ENCODE results near the gene MEI4. TPM values are rescaled to one million over a fixed set of nuclear protein-coding genes. Genes with fewer than 3 reads are reported as not detected.
"Not testable (repeated sequence)": the region's sequence is repeated elsewhere in the genome, so short reads cannot be mapped to it uniquely, and the experiment has no call there.

The MEI4 gene
- total RNA-seq, 4 donors from 2014 or later: 0.48 TPM; not detected in 3

- no peaks in the 10 kb centered on the region for H3K4me1 ChIP-seq
- no peaks in the 10 kb centered on the region for H3K36me3 ChIP-seq
- DNase-seq (ENCODE audit: low spot score in 2 of 2): no peak
- H3K9me3 ChIP-seq: no peaks in the 10 kb centered on the region
- no peaks in the 10 kb centered on the region for H3K27me3 ChIP-seq
- WGBS: 70% methylated on average over 6 of the region's 6 CpGs
- H3K27ac ChIP-seq: no peak overlapping the region
- TF ChIP-seq POLR2A (IDR thresholded peaks at IDR 0.05) (no peak), CTCF (IDR thresholded peaks at IDR 0.05) (no peak), EP300 (IDR thresholded peaks at IDR 0.05) (no peak), POLR2AphosphoS5 (IDR thresholded peaks at IDR 0.05) (no peak)
- no peak overlapping the region for H3K4me3 ChIP-seq
Observed at GRCh38 chr6:77715588-77715987, 62.7 kb downstream of the MEI4 start.

- H3K27me3 ChIP-seq: no peaks in the 10 kb centered on the region
- H3K36me3 ChIP-seq: no peaks in the 10 kb centered on the region
- WGBS: 86% methylated on average over 1 of the region's 1 CpG
- no peak for DNase-seq (ENCODE audit: low spot score in 2 of 2)
- no peaks in the 10 kb centered on the region for H3K9me3 ChIP-seq
- no peaks in the 10 kb centered on the region for H3K4me1 ChIP-seq
- H3K4me3 ChIP-seq: no peak overlapping the region
- no peak for TF ChIP-seq EP300 (IDR thresholded peaks at IDR 0.05)
- TF ChIP-seq POLR2AphosphoS5 (IDR thresholded peaks at IDR 0.05): no peak
- TF ChIP-seq CTCF (IDR thresholded peaks at IDR 0.05): no peak
- no peak for TF ChIP-seq POLR2A (IDR thresholded peaks at IDR 0.05)
- no peak overlapping the region for H3K27ac ChIP-seq
Observed at GRCh38 chr6:77716311-77716710, 63.5 kb downstream of the MEI4 start.

- H3K4me3 ChIP-seq; H3K27me3 ChIP-seq; H3K9me3 ChIP-seq; DNase-seq (ENCODE audit: low spot score in 2 of 2); H3K4me1 ChIP-seq; H3K36me3 ChIP-seq; H3K27ac ChIP-seq: not testable (repeated sequence)
- WGBS: 93% methylated on average over 12 of the region's 13 CpGs
Observed at GRCh38 chr6:77736010-77736409, 83.2 kb downstream of the MEI4 start.

- H3K27ac ChIP-seq: no peak overlapping the region
- H3K4me3 ChIP-seq: no peak overlapping the region
- 4% methylated on average over 1 of the region's 1 CpG for WGBS
- TF ChIP-seq POLR2AphosphoS5 (IDR thresholded peaks at IDR 0.05): no peak
- no peak for TF ChIP-seq EP300 (IDR thresholded peaks at IDR 0.05)
- no peak for TF ChIP-seq POLR2A (IDR thresholded peaks at IDR 0.05)
- TF ChIP-seq CTCF (IDR thresholded peaks at IDR 0.05): peak in 1 of 2 donors; percentile 26
- H3K36me3 ChIP-seq: no peaks in the 10 kb centered on the region
- no peaks in the 10 kb centered on the region for H3K27me3 ChIP-seq
- H3K4me1 ChIP-seq: no peaks in the 10 kb centered on the region
- no peaks in the 10 kb centered on the region for H3K9me3 ChIP-seq
- no peak for DNase-seq (ENCODE audit: low spot score in 2 of 2)
Observed at GRCh38 chr6:77740380-77740779, 87.5 kb downstream of the MEI4 start.

- WGBS: 73% methylated on average over 1 of the region's 1 CpG
- DNase-seq (ENCODE audit: low spot score in 2 of 2); H3K27ac ChIP-seq; H3K4me3 ChIP-seq; H3K27me3 ChIP-seq; H3K36me3 ChIP-seq; H3K4me1 ChIP-seq: not testable (repeated sequence)
- H3K9me3 ChIP-seq: peaks cover 18% of the 10 kb centered on the region
Observed at GRCh38 chr6:77752156-77752555, 99.3 kb downstream of the MEI4 start.

- TF ChIP-seq POLR2AphosphoS5 (IDR thresholded peaks at IDR 0.05) (no peak), POLR2A (IDR thresholded peaks at IDR 0.05) (no peak), CTCF (IDR thresholded peaks at IDR 0.05) (no peak), EP300 (IDR thresholded peaks at IDR 0.05) (no peak)
- no peak overlapping the region for H3K4me3 ChIP-seq
- no peaks in the 10 kb centered on the region for H3K36me3 ChIP-seq
- no peak for DNase-seq (ENCODE audit: low spot score in 2 of 2)
- H3K9me3 ChIP-seq: no peaks in the 10 kb centered on the region
- H3K4me1 ChIP-seq: no peaks in the 10 kb centered on the region
- H3K27ac ChIP-seq: no peak overlapping the region
- WGBS: 95% methylated on average over 2 of the region's 2 CpGs
- no peaks in the 10 kb centered on the region for H3K27me3 ChIP-seq
Observed at GRCh38 chr6:77762386-77762785, 109.5 kb downstream of the MEI4 start.
